K562 (cell line): ENCODE measurements around the gene NUDCD3. TPM values are rescaled to one million over a fixed set of nuclear protein-coding genes. Genes with fewer than 3 reads are reported as not detected.
A peak's percentile ranks its signal among the peaks of the same experiment; 100 is the strongest.

Source experiments
- ATAC-seq: fragments of 200-7000 bp; cut with Tn5 transposase; 3 replicates; pipeline ENCODE4 v1.9.1; 2020; ENCODE audit warnings: moderate library complexity
- Bru-seq: library from RNA; stranded (reverse); fragments of 400-500 nt; gene quantifications from one replicate; lab custom pipeline; 2021; lab: Mats Ljungman, UMichigan
- BruChase-seq, 2 experiments: library from RNA; stranded (reverse); fragments of 400-500 nt; gene quantifications; one replicate each; lab custom pipeline; 2021; lab: Mats Ljungman, UMichigan
- BruUV-seq: library from RNA; stranded (reverse); fragments of 400-500 nt; replicated peaks from 2 replicates; lab custom pipeline; 2021; lab: Mats Ljungman, UMichigan
- CTCF ChIA-PET: fragments of 300-600 bp; formaldehyde crosslinking; extraction: SDS; loops from one replicate; lab custom pipeline; 2021; ENCODE audit warnings: low intra/inter-chr PET ratio; lab: Yijun Ruan, JAX
- POLR2A ChIA-PET: fragments of 300-600, 350-650 bp; sonication (Branson Sonifier 250); formaldehyde crosslinking; extraction: SDS; loops from one replicate; lab custom pipeline; 2021; ENCODE audit warnings: antibody characterized with exemption, inconsistent platforms; lab: Yijun Ruan, JAX
- DNase-seq, 4 experiments: peaks; one replicate each; pipeline versions ENCODE4 v3.0.0 to v3.0.0-alpha.2; 2011 to 2018; ENCODE audit warnings: low spot score in 3 of 4, mixed read lengths in 3 of 4; ENCODE audit errors: extremely low read depth in 1 of 4
- FAIRE-seq: peaks from 2 replicates; lab custom pipeline; 2011; peaks lifted over from hg19 to GRCh38; lab: Jason Lieb, UNC
- H2AFZ ChIP-seq: 2 replicates; pipeline ENCODE4 v1.6.0; 2011; ENCODE audit warnings: low read depth, low read length, control low read depth, inconsistent platforms
- H3K27ac ChIP-seq: fragments of 200-600 bp; 3 replicates; pipeline ENCODE4 v1.8.0; 2011; ENCODE audit warnings: low read depth, mild to moderate bottlenecking, control low read depth, inconsistent platforms, low read length, moderate library complexity, mixed read lengths; ENCODE audit errors: extremely low read depth
- H3K27me3 ChIP-seq, 2 experiments: fragments of 300-600 bp in 1 of 2; 2 replicates in 1 of 2; 3 replicates in 1 of 2; pipeline versions ENCODE4 v1.6.0 to v1.8.0; 2011; ENCODE audit warnings: inconsistent platforms in 2 of 2, low read length in 2 of 2, mild to moderate bottlenecking in 1 of 2, mixed read lengths in 1 of 2, moderate library complexity in 1 of 2; ENCODE audit not compliant: control insufficient read depth in 2 of 2, insufficient read depth in 2 of 2
- H3K36me3 ChIP-seq: fragments of 300-600 bp; 3 replicates; pipeline ENCODE4 v1.8.0; 2011; ENCODE audit warnings: mild to moderate bottlenecking, low read length, inconsistent platforms; ENCODE audit not compliant: control insufficient read depth, insufficient read depth
- H3K4me1 ChIP-seq, 2 experiments: fragments of 200-600 bp in 1 of 2; replicated peaks in 1 of 2; 2 replicates in 1 of 2; 3 replicates in 1 of 2; pipeline versions ENCODE4 v1.5.1 to v1.8.0; 2011; ENCODE audit warnings: inconsistent platforms in 2 of 2, low read length in 2 of 2, mild to moderate bottlenecking in 1 of 2, mixed read lengths in 1 of 2, moderate library complexity in 1 of 2; ENCODE audit not compliant: control insufficient read depth in 2 of 2, insufficient read depth in 2 of 2
- H3K4me2 ChIP-seq: 2 replicates; pipeline ENCODE4 v1.6.1; 2011; ENCODE audit warnings: low read length, control low read depth, inconsistent platforms, mixed read lengths; ENCODE audit not compliant: insufficient read depth
- H3K4me3 ChIP-seq: fragments of 200-600 bp; sonication (generic), shearing (Covaris generic); 2 replicates; pipeline ENCODE4 v1.5.1; 2016; ENCODE audit warnings: control low read depth, inconsistent platforms
- H3K79me2 ChIP-seq: fragments of 200-600 bp; 3 replicates; pipeline ENCODE4 v1.8.0; 2011; ENCODE audit warnings: low read length, inconsistent platforms; ENCODE audit not compliant: control insufficient read depth, insufficient read depth
- H3K9ac ChIP-seq, 2 experiments: 2 replicates each; pipeline versions ENCODE4 v1.6.0 to v1.6.1; 2011; ENCODE audit warnings: low read depth in 2 of 2, low read length in 2 of 2, control low read depth in 1 of 2, inconsistent platforms in 1 of 2, mild to moderate bottlenecking in 1 of 2, mixed read lengths in 1 of 2; ENCODE audit not compliant: insufficient read depth in 1 of 2
- H3K9me1 ChIP-seq: one replicate; pipeline ENCODE4 v1.6.0; 2011; ENCODE audit warnings: inconsistent platforms, mild to moderate bottlenecking, low read length, moderate library complexity; ENCODE audit not compliant: control insufficient read depth, insufficient read depth
- H3K9me3 ChIP-seq: replicated peaks from 2 replicates; pipeline ENCODE4 v1.5.1; 2011; ENCODE audit warnings: low read depth, low read length, inconsistent platforms; ENCODE audit not compliant: control insufficient read depth, insufficient read depth
- H4K20me1 ChIP-seq: replicated peaks from 2 replicates; pipeline ENCODE4 v1.6.1; 2011; ENCODE audit warnings: low read length, inconsistent platforms, mixed read lengths; ENCODE audit not compliant: control insufficient read depth, insufficient read depth
- CGGBP1 ChIP-seq: fragments of 250-450 bp; sonication (Bioruptor Pico); IDR thresholded peaks from 2 replicates; pipeline ENCODE4 v1.9.0; 2021; ENCODE audit warnings: mild to moderate bottlenecking
- E2F4 ChIP-seq: sonication (generic); formaldehyde crosslinking; IDR thresholded peaks from 2 replicates; pipeline ENCODE4 v1.8.0; 2022; ENCODE audit warnings: mild to moderate bottlenecking, low read depth, missing genetic modification reagents
- MAZ ChIP-seq, 2 experiments: fragments of 450-650 bp in 1 of 2; sonication (generic) in 1 of 2; formaldehyde crosslinking; IDR thresholded peaks in 1 of 2; conservative IDR thresholded peaks in 1 of 2; 2 replicates each; pipeline versions ENCODE4 v1.4.0 to v1.5.0; 2020; ENCODE audit warnings: mild to moderate bottlenecking in 1 of 2, missing genetic modification reagents in 1 of 2
- MCM5 ChIP-seq: fragments of 450-650 bp; IDR thresholded peaks from 2 replicates; pipeline ENCODE4 v1.6.1; 2016; ENCODE audit warnings: low read depth
- NCOA4 ChIP-seq: fragments of 450-650 bp; IDR thresholded peaks from 2 replicates; pipeline ENCODE4 v1.6.1; 2018; ENCODE audit warnings: mild to moderate bottlenecking; ENCODE audit not compliant: partially characterized antibody
- TEAD4 ChIP-seq, 2 experiments: sonication (generic) in 1 of 2; formaldehyde crosslinking in 1 of 2; IDR thresholded peaks; 2 replicates each; pipeline versions ENCODE4 v1.6.1 to v1.8.0; 2012 to 2022; ENCODE audit warnings: borderline replicate concordance in 1 of 2, inconsistent platforms in 1 of 2, low read length in 1 of 2, mild to moderate bottlenecking in 1 of 2, missing genetic modification reagents in 1 of 2
- TRIM28 ChIP-seq: fragments of 450-650 bp; IDR thresholded peaks from 2 replicates; pipeline ENCODE4 v1.6.1; 2017
- ZBTB1 ChIP-seq: sonication (generic); formaldehyde crosslinking; IDR thresholded peaks from 2 replicates; pipeline ENCODE4 v1.8.1; 2023; ENCODE audit warnings: missing genetic modification reagents, low read depth, mild to moderate bottlenecking, borderline replicate concordance
- ZFPM2 ChIP-seq: fragments of 250-450 bp; sonication (Bioruptor Pico); IDR thresholded peaks from 2 replicates; pipeline ENCODE4 v1.5.1; 2022; ENCODE audit warnings: mild to moderate bottlenecking
- ZNF395 ChIP-seq: fragments of 200-800 bp; sonication (Bioruptor generic); IDR thresholded peaks from 2 replicates; pipeline ENCODE4 v1.6.1; 2017; ENCODE audit warnings: missing genetic modification characterization, missing compliant biosample characterization
- ZNF764 ChIP-seq: fragments of 250-450 bp; sonication (Bioruptor Pico); IDR thresholded peaks from 2 replicates; pipeline ENCODE4 v1.4.0; 2020; ENCODE audit warnings: low read depth, mild to moderate bottlenecking, moderate library complexity
- WGBS: fragments of 100-300 bp; shearing (Covaris generic); methylation state at CpG from one replicate; pipeline ENCODE4 v1.1.6; 2016; ENCODE audit warnings: low coverage, mixed read lengths; ENCODE audit not compliant: insufficient coverage; ENCODE audit errors: missing lambda C conversion rate; 5-methylcytosine and 5-hydroxymethylcytosine counted together
- in situ Hi-C: fragments of 300-500 bp; cut with MboI; formaldehyde crosslinking; loops from 4 replicates; pipeline ENCODE4 v1.15.0; 2018; ENCODE audit warnings: inconsistent platforms, mixed read lengths
- intact Hi-C: fragments of 100-400 bp; cut with micrococcal nuclease; formaldehyde crosslinking; loops from 2 replicates; pipeline ENCODE4 v1.14.2; 2022
- long read RNA-seq, 3 experiments: library from polyadenylated mRNA in 2 of 3; library from RNA in 1 of 3; unstranded in 2 of 3; stranded (forward) in 1 of 3; transcript quantifications; one replicate each; pipeline ENCODE4 v2.0.0, GENCODE V29; 2019 to 2022
- polyA minus RNA-seq, 3 experiments: library from RNA; depleted of rRNA, polyadenylated mRNA; stranded (reverse); fragments of >200 nt; gene quantifications; 2 replicates each; pipeline ENCODE4 v1.2.3, GENCODE V29; 2011
- polyA plus RNA-seq, 8 experiments: library from polyadenylated mRNA; depleted of rRNA in 4 of 8; stranded (reverse) in 5 of 8; unstranded in 3 of 8; fragments of >200 nt; fragmentation: Nextera tagmentation in 2 of 8; fragmentation: Illumina TruSeq in 1 of 8; extraction: Ambion mirVana in 2 of 8; extraction: Trizol in 1 of 8; gene quantifications; 2 replicates each; pipeline versions ENCODE4 v1.2.1 to v1.2.3, GENCODE V29; 2011 to 2014; ENCODE audit warnings: inconsistent platforms in 1 of 8, missing spikeins in 1 of 8
- total RNA-seq, 7 experiments: library from RNA; depleted of rRNA in 6 of 7; stranded (reverse); fragments of >200 nt in 6 of 7; fragmentation: Illumina TruSeq in 2 of 7; extraction: Trizol in 2 of 7; gene quantifications; 2 replicates each; pipeline versions ENCODE4 v1.2.1 to v1.2.3, GENCODE V29; 2011 to 2021; ENCODE audit warnings: low replicate concordance in 1 of 7

The NUDCD3 gene
- total RNA-seq (2011; cell fraction: chromatin; rRNA removed; ENCODE audit: low replicate concordance): 63.6 and 73.8 TPM in 2 replicates
- total RNA-seq (2011; cell fraction: nucleolus; rRNA removed): 37.4 and 47.0 TPM in 2 replicates
- 50.4 and 63.1 TPM in 2 replicates for total RNA-seq (2011; cell fraction: nucleoplasm; rRNA removed)
- total RNA-seq (2014; rRNA removed) (38.9 and 44.2 TPM in 2 replicates), total RNA-seq (2014; rRNA removed; fragmentation: Illumina TruSeq; extraction: Trizol) (34.1 and 34.5 TPM in 2 replicates), total RNA-seq (2015; rRNA removed; fragmentation: Illumina TruSeq; extraction: Trizol) (32.2 and 36.5 TPM in 2 replicates), total RNA-seq (2021) (64.2 and 67.5 TPM in 2 replicates), polyA plus RNA-seq (2011; rRNA removed) (44.1 and 48.8 TPM in 2 replicates), polyA plus RNA-seq (2014; fragmentation: Illumina TruSeq; extraction: Trizol) (36.6 and 42.6 TPM in 2 replicates), polyA plus RNA-seq (2014; fragmentation: Nextera tagmentation; extraction: Ambion mirVana) (10 to 100 TPM; 24.8 to 51.1 TPM), polyA plus RNA-seq (2014; rRNA removed) (33.2 and 37.9 TPM in 2 replicates), polyA minus RNA-seq (2011; rRNA and poly(A)+ RNA removed) (87.8 and 95.8 TPM in 2 replicates), Bru-seq, nascent RNA (percentile 81 among the genes with signal in this experiment), BruChase-seq, experiment 1, labeled RNA remaining after a 2-hour chase (percentile 80 among the genes with signal in this experiment), BruChase-seq, experiment 2, labeled RNA remaining after a 6-hour chase (percentile 78 among the genes with signal in this experiment)
- polyA plus RNA-seq (2011; cell fraction: cytosol; rRNA removed): 31.6 and 43.3 TPM in 2 replicates
- polyA plus RNA-seq (2011; cell fraction: nucleus; rRNA removed): 40.4 and 53.9 TPM in 2 replicates
- polyA plus RNA-seq (2012): 43.7 and 44.4 TPM in 2 replicates
- polyA minus RNA-seq (2011; cell fraction: cytosol; rRNA and poly(A)+ RNA removed): 34.4 and 44.3 TPM in 2 replicates
- polyA minus RNA-seq (2011; cell fraction: nucleus; rRNA and poly(A)+ RNA removed): 27.1 and 34.5 TPM in 2 replicates
- long read RNA-seq, experiment 1, full-length matches to known transcripts: 67 of 138 reads
- long read RNA-seq, experiment 1, partial matches to known transcripts: 23 of 138 reads
- long read RNA-seq, experiment 1, other reads (novel, unspliced or antisense): 48 of 138 reads
- long read RNA-seq, experiment 2, full-length matches to known transcripts: 21 of 47 reads
- long read RNA-seq, experiment 2, partial matches to known transcripts: 7 of 47 reads
- long read RNA-seq, experiment 2, other reads (novel, unspliced or antisense): 19 of 47 reads
- long read RNA-seq, experiment 3, full-length matches to known transcripts: 17 of 23 reads
- long read RNA-seq, experiment 3, partial matches to known transcripts: 2 of 23 reads
- long read RNA-seq, experiment 3, other reads (novel, unspliced or antisense): 4 of 23 reads

GRCh38 chr7:44490351-44491200 lies at the start of gene NUDCD3:
Gene NUDCD3, minus strand, starts transcription at chr7:44490658. Its CDS starts 58 bp downstream, at chr7:44490600.
- intact Hi-C loops (no loop called here), in situ Hi-C loops (no loop called here)
- Histone ChIP-seq H3K9ac (peak within 1 kb of the TSS; percentile 91 to 97), H3K36me3 (peaks cover 9% of the 10 kb centered on the region), H3K4me3 (peak within 1 kb of the TSS; percentile 96), H3K79me2 (peaks cover 43% of the 10 kb centered on the region), H4K20me1 (no peaks in the 10 kb centered on the region), H3K27ac (peak within 1 kb of the TSS; percentile 95), H3K4me2 (peak within 1 kb of the TSS; percentile 97), H3K4me1 (peaks cover 4% of the 10 kb centered on the region in 2 experiments; a peak in 3 of 5 replicates), H3K9me3 (no peaks in the 10 kb centered on the region), H2AFZ (peak within 1 kb of the TSS; percentile 96), H3K27me3 (no peaks in the 10 kb centered on the region), H3K9me1 (no peaks in the 10 kb centered on the region)
- TSS peak; percentile 94 for BruUV-seq
- 1% methylated on average over 56 of the region's 63 CpGs for WGBS
- POLR2A ChIA-PET: interaction anchor here (0.6 to 1.6 kb wide), 13 partner anchors 17 to 483 kb away, joined by 3 to 5 read pairs (median 3); partner anchors contain the start of gene TMED4
- peak; percentile 98 for ATAC-seq
- peak; percentile 81 for FAIRE-seq
- CTCF ChIA-PET: interaction anchor here (0.6 to 0.7 kb wide), 2 partner anchors 75 to 651 kb away, joined by 3 to 4 read pairs; no protein-coding TSS in a partner anchor
- DNase-seq: peak; percentile 88 to 91 (median 90)
- TF ChIP-seq E2F4 (CRISPR knock-in tag) (no peak; the same call in 1 of the 2 replicates), ZFPM2 (no peak), ZNF395 (CRISPR knock-in tag) (peak; percentile 77), CGGBP1 (CRISPR knock-in tag) (0 out of 2 replicates have a peak, but pooled peaks have one; percentile 35), TRIM28 (no peak; the same call in 1 of the 2 replicates), TEAD4 (IDR thresholded peaks at IDR 0.05; ENCODE audit: low read length) (no peak), TEAD4 (CRISPR knock-in tag; IDR thresholded peaks at IDR 0.05; ENCODE audit: borderline replicate concordance) (no peak), MCM5 (no peak), ZNF764 (CRISPR knock-in tag) (no peak), NCOA4 (no peak), ZBTB1 (CRISPR knock-in tag) (peak; percentile 89; the same call in 1 of the 2 replicates), MAZ (CRISPR knock-in tag; conservative IDR thresholded peaks at IDR 0.05 in 1 of 2, IDR thresholded peaks at IDR 0.05 in 1 of 2) (peak; percentile 67 to 88; a peak in 2 of 4 replicates)
